NCI-H2196 treated with DMSO at 0.1 percent for 48 hours (cell line): ENCODE results near the gene TBK1.
"Not testable (repeated sequence)": the region's sequence is repeated elsewhere in the genome, so short reads cannot be mapped to it uniquely, and the experiment has no call there.

Experiments
- DNase-seq: peaks from one replicate; lab custom pipeline; 2025; ENCODE audit not compliant: unreplicated experiment; lab: John Stamatoyannopoulos, UW

Gene TBK1

DNA sequence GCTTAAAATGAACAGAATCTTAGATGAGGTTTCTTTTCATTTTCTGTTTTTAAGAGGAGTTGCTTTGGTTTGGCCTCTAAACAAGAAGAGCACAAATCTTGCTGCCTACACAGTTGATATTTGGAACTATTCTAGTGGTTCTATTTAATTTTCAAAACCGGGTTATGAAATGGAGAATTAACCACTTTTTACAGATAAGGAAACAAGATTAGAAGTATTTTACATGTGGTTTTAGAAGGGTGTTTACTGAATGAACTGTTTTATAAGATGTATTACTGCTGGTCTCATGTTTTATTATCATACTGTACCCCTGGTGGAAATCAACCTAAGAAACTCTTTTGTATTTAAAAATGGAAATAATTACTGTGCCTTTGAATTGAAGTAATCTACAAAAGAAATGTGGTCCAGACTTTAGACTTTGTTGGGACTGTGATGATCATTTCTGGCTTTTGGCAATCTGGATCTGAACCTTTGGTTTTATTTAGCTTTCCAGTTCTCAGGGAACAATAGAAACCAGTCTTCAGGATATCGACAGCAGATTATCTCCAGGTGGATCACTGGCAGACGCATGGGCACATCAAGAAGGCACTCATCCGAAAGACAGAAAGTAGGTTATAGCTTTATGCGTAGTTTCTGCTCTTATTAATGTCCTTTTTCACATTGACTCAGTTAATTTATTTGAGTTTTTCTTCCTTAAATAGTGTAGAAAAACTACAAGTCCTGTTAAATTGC is 43.2 kb downstream of the TBK1 start:
- no peak for DNase-seq

DNA sequence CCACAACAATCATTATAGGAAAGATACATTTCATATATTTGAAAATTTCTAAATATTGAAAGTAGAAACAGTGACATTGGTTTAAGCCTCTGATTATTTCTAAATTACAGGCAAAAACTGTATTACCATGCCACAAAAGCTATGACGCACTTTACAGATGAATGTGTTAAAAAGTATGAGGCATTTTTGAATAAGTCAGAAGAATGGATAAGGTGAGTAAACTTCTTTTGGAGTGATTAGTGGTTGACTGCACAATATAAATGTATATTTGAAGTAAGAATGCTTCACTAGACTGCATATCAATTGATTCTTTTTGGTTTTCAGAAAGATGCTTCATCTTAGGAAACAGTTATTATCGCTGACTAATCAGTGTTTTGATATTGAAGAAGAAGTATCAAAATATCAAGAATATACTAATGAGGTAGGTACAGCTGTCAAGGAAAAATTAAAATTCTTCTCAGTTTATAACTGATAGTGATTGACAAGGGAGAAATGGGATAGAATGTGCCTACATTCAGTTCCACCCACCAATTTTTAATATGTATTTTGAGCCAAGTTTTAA is 45.0 kb downstream of the TBK1 start:
- no peak for DNase-seq

DNA sequence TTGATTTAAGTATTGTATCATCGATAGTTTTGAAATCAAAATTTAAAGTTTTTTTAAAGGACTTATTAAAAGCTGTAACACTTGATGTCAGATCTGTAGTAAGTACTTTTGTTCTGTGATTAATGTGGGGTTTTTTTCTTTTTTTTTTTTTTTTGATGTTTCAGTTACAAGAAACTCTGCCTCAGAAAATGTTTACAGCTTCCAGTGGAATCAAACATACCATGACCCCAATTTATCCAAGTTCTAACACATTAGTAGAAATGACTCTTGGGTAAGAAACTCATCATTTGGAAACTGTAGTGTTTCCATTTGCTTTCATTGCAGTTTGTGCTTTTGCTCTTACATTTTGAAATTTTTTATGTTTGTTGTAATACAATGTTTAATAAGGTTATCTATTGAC is 45.6 kb downstream of the TBK1 start:
- no peak for DNase-seq

DNA sequence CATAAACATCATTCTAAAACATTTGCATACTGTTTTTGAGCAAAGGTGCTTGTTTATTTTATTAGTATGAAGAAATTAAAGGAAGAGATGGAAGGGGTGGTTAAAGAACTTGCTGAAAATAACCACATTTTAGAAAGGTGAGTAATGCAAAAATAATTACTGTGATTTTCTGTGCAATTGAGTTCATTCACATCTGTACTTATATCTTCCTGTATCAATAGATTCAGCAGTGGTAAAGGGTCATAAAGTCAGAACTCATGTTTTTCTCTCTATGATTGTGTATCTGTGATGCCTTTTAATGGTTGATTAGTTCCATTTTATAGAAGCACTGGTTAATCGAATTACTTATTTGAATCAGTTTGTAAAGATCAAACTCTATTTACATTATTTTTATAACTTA is 46.0 kb downstream of the TBK1 start:
- no peak for DNase-seq

DNA sequence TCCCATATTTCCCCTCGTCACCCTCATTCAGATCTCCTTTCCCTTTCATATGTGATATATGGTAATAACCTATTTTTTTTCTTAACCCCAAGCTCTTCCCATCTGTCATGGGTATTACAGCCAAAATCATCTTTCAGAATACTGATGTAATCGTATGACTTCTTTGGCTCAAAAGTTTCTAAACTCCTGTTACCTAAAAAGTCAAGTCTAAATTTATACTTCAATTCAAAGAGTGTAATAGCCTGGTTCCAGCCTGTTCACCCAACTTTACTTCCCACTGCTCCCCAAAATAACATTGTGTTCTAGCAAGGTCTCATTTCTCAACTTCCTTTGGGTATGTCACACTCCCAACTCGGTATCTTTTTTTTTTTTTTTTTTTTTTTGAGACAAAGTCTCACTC is 48.5 kb downstream of the TBK1 start:
- DNase-seq: no peak

DNA sequence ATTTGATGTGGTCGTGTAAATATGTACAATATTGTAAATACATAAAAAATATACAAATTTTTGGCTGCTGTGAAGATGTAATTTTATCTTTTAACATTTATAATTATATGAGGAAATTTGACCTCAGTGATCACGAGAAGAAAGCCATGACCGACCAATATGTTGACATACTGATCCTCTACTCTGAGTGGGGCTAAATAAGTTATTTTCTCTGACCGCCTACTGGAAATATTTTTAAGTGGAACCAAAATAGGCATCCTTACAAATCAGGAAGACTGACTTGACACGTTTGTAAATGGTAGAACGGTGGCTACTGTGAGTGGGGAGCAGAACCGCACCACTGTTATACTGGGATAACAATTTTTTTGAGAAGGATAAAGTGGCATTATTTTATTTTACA is 49.6 kb downstream of the TBK1 start:
- no peak for DNase-seq

DNA sequence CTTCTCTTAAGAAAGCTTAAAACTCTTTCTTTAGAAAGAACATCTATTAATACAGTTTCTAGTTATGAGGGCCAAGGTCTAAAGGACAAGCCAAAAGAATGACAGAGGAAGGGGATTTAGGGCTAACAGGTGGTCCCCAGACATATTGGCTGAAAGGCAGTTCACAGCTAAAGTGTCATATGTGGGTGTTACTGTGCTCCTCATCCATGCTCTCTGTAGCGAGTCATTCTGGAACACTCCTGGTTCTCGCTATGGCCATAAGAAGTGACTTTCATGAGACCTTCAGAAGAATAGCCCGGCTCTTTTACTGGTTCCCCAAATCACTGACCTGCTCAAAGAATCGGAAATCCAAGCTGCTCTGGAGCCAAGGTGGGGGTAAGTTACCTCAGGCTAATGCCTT is 55.0 kb downstream of the TBK1 start:
- no peak for DNase-seq

DNA sequence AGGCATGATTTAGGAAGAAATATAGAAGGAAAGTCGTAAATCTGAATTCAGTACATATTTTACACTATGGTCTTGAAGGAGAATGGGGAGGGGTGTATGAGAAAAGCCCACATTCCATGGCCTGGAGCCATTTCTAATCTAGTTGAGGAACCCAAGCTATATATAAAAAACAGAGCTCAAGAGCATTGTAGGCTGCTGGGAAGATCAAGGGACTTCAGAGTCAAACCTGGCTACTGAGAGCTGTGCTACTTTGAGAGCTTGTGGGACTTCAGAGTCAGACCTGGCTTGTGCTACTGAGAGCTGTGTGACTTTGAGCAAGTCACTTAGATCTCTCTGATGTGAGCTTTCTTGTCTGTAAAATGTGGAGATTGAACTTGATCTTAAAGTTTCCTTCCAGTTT is 58.7 kb downstream of the TBK1 start:
- DNase-seq: no peak

DNA sequence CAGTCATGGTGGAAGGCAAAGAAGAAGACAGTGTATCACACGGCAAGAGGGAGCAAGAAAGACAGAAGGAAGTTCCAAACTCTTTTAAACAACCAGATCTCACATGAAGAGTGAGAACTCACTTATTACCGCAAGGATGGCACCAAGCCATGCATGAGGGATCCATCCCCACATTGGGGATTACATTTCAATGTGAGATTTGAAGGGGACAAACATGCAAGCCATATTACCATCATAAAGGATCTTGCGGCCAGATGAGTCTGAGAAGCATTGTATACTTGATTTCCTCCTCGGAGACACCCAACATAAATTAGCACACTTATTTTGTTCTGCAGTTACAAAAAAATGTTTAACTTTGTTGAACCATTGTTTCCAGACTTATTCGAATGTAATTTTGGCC is 66.5 kb downstream of the TBK1 start:
- DNase-seq: no peak

DNA sequence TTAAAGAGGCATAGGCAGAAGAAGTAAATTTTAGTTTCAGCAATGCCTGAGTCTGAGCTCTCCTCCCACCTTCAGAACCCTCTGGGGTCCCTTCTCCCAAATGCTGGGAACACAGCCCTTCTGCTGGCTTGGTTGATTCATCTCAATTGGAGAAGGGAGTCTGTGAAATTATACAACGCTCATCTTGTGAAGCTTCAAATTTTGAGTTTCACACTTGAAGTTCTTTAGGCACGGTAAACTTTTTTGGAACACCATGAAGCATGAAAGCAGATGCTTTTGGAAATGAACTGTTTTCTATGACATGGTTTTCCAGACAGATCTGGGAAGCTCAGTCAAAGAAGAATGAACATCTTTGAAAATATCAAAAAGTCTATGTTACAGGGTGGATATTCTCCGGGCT is 69.9 kb downstream of the TBK1 start:
- DNase-seq: no peak

DNA sequence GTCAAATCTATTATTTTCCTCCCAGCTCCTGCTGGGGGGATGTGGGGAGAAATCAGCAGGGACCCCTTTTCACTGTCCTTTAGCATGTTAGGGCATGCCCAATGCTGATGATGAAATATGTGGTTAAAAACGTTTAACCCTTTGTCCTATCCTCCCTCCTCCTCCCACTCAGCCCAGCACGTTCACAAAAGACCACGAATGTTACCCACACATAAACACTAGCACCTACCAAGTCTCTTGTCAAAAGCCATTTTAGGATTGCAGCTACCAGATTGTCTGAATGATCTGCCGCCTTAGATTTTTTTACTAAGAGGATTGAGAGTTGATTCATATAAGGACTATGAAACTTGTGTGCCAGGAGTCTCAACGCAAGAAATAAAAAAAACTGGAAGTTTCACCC is 70.4 kb downstream of the TBK1 start:
- no peak for DNase-seq

DNA sequence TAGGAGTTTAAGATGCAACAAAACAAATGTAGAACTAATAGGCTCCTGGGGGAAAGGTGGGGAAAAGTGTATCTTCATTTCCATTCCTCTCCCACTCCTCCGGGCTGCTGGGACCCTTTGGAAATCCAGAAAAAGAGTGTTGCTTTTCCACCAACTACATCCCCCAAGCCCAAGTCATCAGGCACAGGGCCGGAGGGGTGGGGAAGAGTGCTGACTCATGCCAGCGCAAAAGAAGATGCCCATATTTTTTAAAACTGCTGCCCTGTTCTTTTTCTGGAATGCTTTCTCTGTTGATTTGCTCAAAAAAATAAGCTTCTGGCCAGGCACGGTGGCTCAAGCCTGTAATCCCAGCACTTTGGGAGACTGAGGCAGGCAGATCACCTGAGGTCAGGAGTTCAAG is 70.9 kb downstream of the TBK1 start:
- DNase-seq: no peak

DNA sequence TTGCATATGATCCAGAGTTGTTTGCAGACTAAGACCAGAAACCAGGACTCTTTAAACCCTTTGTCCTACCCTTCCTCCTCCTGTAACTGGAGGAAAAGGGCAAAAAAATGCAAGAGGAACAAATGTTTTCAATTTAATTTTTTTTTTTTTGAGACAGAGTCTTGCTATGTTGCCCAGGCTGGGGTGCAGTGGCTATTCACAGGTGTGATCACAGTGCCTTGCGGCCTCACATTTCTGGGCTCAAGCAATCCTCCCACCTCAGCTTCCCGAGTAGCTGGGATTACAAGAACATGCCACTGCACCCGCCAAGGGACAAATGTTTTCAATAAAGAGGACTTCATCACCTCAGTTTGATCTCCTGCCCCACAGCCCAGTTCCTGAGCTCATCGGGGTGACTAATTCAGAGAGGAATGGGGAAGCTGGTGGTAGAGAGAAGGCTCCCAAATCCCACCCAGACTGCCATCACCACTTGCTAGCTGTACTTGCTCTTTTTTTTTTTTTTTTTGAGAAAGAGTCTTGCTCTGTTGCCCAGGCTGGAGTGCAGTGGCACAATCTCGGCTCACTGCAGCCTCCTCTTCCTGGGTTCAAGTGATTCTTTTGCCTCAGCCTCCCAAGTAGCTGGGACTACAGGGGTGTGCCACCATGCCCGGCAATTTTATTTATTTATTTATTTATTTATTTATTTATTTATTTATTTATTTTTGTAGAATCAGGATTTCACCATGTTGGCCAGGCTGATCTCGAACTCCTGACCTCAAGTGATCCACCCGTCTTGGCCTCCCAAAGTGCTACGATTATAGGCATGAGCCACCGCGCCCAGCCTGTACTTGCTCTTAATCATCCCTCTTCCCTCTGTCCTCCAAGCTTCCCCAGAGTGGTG is 71.9 kb downstream of the TBK1 start:
- DNase-seq: not testable (repeated sequence)

DNA sequence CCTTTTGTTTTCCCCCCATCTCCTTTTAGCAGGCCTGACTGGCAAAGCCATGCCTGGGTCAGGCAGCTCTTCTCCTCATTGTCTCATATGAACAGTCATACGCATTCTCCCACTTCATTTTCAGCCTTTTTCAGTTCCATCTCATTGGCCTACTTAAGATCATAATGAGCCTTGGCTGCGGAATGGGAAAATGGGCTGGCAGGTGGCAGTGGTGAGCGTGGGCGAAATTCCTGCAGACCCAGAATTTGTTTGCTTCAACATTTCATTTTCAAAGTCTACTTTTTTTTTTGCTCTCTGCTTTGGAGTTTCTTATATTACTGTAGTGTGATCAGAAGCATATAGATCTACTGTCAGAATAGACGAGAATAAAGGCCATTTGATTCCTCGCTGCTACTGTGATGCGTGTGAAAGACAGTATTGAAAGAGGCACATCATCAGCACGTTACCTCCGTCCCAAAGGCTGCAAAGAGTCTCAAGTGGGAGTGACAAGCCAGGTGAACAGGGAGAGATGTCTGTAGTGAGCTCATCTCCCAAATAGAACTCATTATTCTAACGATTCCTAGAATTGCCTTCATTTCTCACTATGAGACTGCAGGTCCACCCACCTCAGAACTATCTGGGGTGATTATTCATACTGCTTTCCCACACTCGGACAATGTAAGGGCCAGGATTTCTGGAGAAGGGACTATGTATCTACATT is 73.7 kb downstream of the TBK1 start:
- DNase-seq: no peak

DNA sequence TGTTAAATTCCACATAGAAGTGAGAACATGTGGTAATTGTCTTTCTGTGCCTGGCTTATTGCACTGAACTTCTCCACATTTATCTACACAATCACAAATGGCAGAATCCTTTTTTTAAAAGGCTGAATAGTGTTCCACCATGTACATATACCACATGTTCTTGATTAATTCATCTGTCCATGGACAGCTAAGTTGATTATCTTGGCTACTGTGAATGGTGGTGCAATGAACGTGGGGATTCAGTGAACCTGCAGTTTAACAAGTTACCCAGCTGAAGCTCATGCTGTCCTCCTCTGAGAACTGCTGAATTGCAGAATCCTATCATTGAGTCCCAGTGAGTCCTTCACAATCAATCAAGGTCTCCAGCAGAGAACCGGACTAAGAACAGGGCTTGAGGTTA is 74.9 kb downstream of the TBK1 start:
- no peak for DNase-seq

DNA sequence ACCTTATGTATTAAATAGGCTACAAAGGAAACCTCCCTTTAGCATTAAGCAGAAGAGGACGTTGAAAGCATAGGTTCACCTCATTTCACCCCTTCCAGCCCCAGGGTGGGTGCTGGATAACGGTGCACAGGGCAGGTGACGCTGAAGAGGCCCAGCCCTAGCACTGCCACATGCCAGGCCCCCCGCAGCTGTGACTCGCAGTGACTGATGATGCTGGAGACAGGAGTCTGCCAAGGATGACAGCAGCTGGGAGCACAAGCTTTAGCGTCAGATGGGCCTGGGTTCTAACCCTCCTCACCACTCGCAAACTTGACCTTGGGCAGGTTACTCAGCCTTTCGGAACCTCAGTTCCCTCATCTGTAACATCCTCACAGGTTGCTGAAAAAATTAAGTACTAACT is 76.7 kb downstream of the TBK1 start:
- no peak for DNase-seq

DNA sequence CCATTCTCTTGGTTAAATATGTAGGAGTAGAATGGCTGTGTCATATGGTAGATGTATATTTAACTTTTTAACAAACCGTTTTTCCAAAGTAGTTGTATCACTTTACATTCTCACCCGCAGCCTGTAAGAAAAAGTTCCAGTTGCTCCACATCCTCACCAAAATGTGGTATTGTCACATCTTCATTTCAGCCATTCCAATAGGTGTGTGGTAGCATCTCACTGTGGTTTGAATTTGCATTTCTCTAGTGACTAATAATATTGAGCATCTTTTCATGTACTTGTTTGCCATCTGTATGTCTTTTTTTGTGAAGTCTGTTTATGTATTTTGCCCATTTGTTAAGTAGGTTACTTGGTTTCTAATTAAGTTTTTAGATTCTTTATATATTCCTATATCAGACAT is 78.6 kb downstream of the TBK1 start:
- DNase-seq: no peak

DNA sequence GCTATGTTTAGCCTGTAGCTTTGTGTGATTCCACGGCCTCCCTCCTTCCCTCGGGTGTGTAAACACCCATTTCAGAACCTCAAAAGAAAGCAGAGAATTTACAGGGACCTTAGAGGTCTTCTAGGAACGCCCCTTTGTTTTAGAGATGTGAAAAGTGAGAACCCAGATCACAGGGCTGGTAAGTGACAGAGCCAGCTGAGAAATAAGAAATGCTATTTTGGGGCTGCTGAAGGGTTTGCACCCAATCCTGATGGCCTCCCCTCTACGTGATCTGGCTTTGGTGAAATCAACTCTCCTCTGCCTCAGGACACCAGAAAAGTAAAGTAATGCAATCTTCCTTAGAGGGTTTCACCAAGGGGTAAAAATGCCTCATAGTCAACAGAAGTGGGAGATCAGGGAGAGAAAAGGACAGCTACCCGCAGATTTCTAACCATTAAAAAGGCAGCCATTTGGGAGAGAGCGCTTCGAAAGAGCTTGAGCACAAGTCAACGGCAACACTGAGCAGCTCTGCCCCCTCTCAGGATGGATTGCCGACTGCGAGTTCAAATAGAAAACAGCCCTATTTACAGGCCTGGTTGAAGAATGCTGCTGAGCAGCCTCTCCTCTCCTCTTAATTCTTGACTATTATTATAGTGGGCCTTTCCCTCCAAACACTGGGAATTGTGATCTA is 79.9 kb downstream of the TBK1 start:
- no peak for DNase-seq

DNA sequence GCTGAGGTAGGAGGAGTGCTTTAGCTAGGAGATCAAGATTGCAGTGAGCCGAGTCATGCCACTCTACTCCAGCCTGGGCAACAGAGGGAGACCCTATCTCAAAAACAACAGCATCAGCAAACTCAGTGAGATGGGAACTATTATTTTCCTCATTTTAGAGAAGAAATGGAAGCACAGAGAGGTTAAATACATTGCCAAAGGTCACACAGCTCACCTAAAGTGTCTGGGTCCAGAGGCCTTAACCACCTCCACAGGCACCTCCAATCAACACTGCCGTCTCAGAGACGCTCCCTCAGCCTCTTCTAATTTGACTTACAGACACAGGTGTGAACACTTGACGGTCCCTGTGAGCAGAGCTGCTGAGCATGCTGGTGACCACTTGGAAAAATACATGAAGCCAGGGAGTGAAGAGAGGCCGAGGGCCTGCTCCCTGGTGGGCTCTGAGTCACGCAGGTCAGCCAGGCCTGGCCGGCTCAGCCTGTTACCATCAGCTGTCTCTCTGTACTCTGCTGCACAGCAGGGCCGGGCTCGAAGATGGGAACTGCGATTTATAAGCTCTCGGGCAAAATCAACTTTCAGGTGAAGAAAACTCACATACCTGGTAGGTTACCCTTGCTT is 80.9 kb downstream of the TBK1 start:
- no peak for DNase-seq

DNA sequence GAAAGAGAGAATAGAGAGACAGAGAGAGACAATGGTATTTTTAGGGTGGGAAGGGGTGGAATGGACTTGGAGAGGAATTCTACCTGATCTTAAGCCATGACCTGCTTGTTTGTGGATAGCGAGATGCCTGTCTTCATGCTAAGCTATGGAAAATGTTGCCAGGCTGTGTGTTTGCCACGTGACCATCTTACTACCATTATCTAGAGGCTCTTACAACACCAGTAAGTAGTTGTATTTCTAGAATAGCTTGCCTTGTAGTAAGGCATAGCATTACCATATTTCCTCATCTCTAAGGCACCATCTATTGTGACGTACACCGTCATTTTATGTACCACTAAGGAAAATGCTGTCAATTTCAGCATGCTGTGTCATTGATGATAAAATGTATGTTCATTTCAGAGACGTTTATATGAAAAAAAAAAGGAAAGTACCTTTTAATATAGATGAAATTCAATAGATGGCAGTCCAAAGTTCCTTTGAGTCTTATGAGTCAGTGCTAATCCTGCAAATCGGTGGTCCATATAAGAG is 82.8 kb downstream of the TBK1 start:
- DNase-seq: no peak
